Activated CD8-positive, alpha-beta T cell treated with anti-CD3 and anti-CD28 coated beads, Interleukin-2, amount 10 ng/mL, durations not matched to agents 7 days and 5 days (primary cell): ENCODE results near the gene CLEC2L. TPM values are rescaled to one million over a fixed set of nuclear protein-coding genes. Genes with fewer than 3 reads are reported as not detected.

Experiments
- ATAC-seq: fragments of 150-1000 bp; cut with Tn5 transposase; one replicate; pipeline ENCODE4 v1.10.0; 2021; ENCODE audit warnings: moderate library complexity
- CTCF ChIA-PET: fragments of 350-600 bp; sonication (Branson Sonifier 250); formaldehyde crosslinking; loops from one replicate; lab custom pipeline; 2021; ENCODE audit warnings: antibody characterized with exemption; lab: Charles Lee
- POLR2A ChIA-PET: fragments of 350-600 bp; sonication (Branson Sonifier 250); formaldehyde crosslinking; loops from one replicate; lab custom pipeline; 2021; ENCODE audit warnings: antibody characterized with exemption; lab: Charles Lee
- DNase-seq: peaks from one replicate; pipeline ENCODE4 v3.0.0-alpha.2; 2020
- H3K27ac Mint-ChIP-seq: one replicate; pipeline ENCODE4 v1.8.0; 2021; ENCODE audit warnings: mild to moderate bottlenecking, mixed read lengths
- H3K27me3 Mint-ChIP-seq: one replicate; pipeline ENCODE4 v1.8.0; 2021; ENCODE audit warnings: low read depth, mixed read lengths
- H3K36me3 Mint-ChIP-seq: one replicate; pipeline ENCODE4 v1.8.0; 2021; ENCODE audit warnings: low read depth, mixed read lengths
- H3K4me1 Mint-ChIP-seq: one replicate; pipeline ENCODE4 v1.8.0; 2021; ENCODE audit warnings: low read depth, mixed read lengths
- H3K4me3 Mint-ChIP-seq: one replicate; pipeline ENCODE4 v1.8.0; 2021; ENCODE audit warnings: mild to moderate bottlenecking, mixed read lengths
- H3K9me3 Mint-ChIP-seq: one replicate; pipeline ENCODE4 v1.8.0; 2022; ENCODE audit warnings: mixed read lengths; ENCODE audit not compliant: insufficient read depth
- total RNA-seq, 2 experiments: library from RNA; stranded (reverse); gene quantifications; one replicate each; pipeline ENCODE4 v1.2.3, GENCODE V29; 2021

The CLEC2L gene
- total RNA-seq, 2 experiments from 2014 or later: not detected

- Mint-ChIP-seq H3K4me3 (no peak overlapping the region), H3K9me3 (no peaks in the 10 kb centered on the region), H3K27me3 (no peaks in the 10 kb centered on the region), H3K36me3 (no peaks in the 10 kb centered on the region), H3K27ac (no peak overlapping the region), H3K4me1 (peaks cover 25% of the 10 kb centered on the region)
- no peak for ATAC-seq
- POLR2A ChIA-PET: no interaction called here
- CTCF ChIA-PET: interaction anchor here (0.8 to 3.7 kb wide), 3 partner anchors 18 to 419 kb away, joined by 3 to 23 read pairs (median 4); no protein-coding TSS in a partner anchor
- no peak for DNase-seq
Observed at GRCh38 chr7:139583826-139584553, 60.5 kb downstream of the CLEC2L start.

- Mint-ChIP-seq H3K4me3 (no peak overlapping the region), H3K36me3 (no peaks in the 10 kb centered on the region), H3K27ac (no peak overlapping the region), H3K27me3 (no peaks in the 10 kb centered on the region), H3K9me3 (no peaks in the 10 kb centered on the region), H3K4me1 (peaks cover 25% of the 10 kb centered on the region)
- DNase-seq (no peak), ATAC-seq (no peak)
- ChIA-PET POLR2A (no interaction called here), CTCF (interaction anchor here (0.8 to 1.5 kb wide), 3 partner anchors 17 to 32 kb away, joined by 4 to 7 read pairs (median 4); no protein-coding TSS in a partner anchor)
Observed at GRCh38 chr7:139585042-139585441, 61.6 kb downstream of the CLEC2L start.

GRCh38 chr7:139586286-139586685 lies 62.8 kb downstream of the CLEC2L start:
- DNase-seq (no peak), ATAC-seq (no peak)
- ChIA-PET CTCF (interaction anchor here (1.5 kb wide), 1 partner anchor 16 kb away, joined by 7 read pairs; no protein-coding TSS in a partner anchor), POLR2A (no interaction called here)
- Mint-ChIP-seq H3K4me3 (no peak overlapping the region), H3K9me3 (no peaks in the 10 kb centered on the region), H3K27ac (no peak overlapping the region), H3K36me3 (no peaks in the 10 kb centered on the region), H3K27me3 (no peaks in the 10 kb centered on the region), H3K4me1 (peaks cover 25% of the 10 kb centered on the region)

- ATAC-seq (no peak), DNase-seq (no peak)
- Mint-ChIP-seq H3K4me1 (peaks cover 22% of the 10 kb centered on the region), H3K36me3 (no peaks in the 10 kb centered on the region), H3K27ac (no peak overlapping the region), H3K27me3 (no peaks in the 10 kb centered on the region), H3K4me3 (no peak overlapping the region), H3K9me3 (no peaks in the 10 kb centered on the region)
- ChIA-PET CTCF (interaction anchor here (0.8 to 1.9 kb wide), 2 partner anchors 88 to 153 kb away, joined by 3 to 5 read pairs; no protein-coding TSS in a partner anchor), POLR2A (no interaction called here)
Observed at GRCh38 chr7:139587535-139587934, 64.0 kb downstream of the CLEC2L start.

- no peak overlapping the region for H3K27ac Mint-ChIP-seq
- POLR2A ChIA-PET: no interaction called here
Observed at GRCh38 chr7:139588632-139589031, 65.1 kb downstream of the CLEC2L start.

GRCh38 chr7:139589474-139589873 lies 66.0 kb downstream of the CLEC2L start:
- H3K27me3 Mint-ChIP-seq: no peaks in the 10 kb centered on the region
- no peak overlapping the region for H3K27ac Mint-ChIP-seq
- no peak for DNase-seq
- no peaks in the 10 kb centered on the region for H3K9me3 Mint-ChIP-seq
- no peak for ATAC-seq
- CTCF ChIA-PET: interaction anchor here (0.6 to 3.0 kb wide), 7 partner anchors 12 to 414 kb away, joined by 3 to 24 read pairs (median 3); no protein-coding TSS in a partner anchor
- peaks cover 2% of the 10 kb centered on the region for H3K4me1 Mint-ChIP-seq
- no peak overlapping the region for H3K4me3 Mint-ChIP-seq
- POLR2A ChIA-PET: interaction anchor here (0.5 kb wide), 1 partner anchor 22 kb away, joined by 3 read pairs; no protein-coding TSS in a partner anchor
- peaks cover 7% of the 10 kb centered on the region for H3K36me3 Mint-ChIP-seq

More at GRCh38 chr7:139588632-139589031, 65.1 kb downstream of the CLEC2L start:
- DNase-seq (no peak), ATAC-seq (no peak)
- Mint-ChIP-seq H3K4me3 (no peak overlapping the region), H3K36me3 (peaks cover 2% of the 10 kb centered on the region), H3K27me3 (no peaks in the 10 kb centered on the region), H3K9me3 (no peaks in the 10 kb centered on the region), H3K4me1 (peaks cover 11% of the 10 kb centered on the region)
- CTCF ChIA-PET: interaction anchor here (1.4 to 3.0 kb wide), 3 partner anchors 13 to 154 kb away, joined by 3 to 24 read pairs (median 5); no protein-coding TSS in a partner anchor

- ATAC-seq (no peak), DNase-seq (no peak)
- Mint-ChIP-seq H3K9me3 (no peaks in the 10 kb centered on the region), H3K27me3 (no peaks in the 10 kb centered on the region), H3K4me3 (no peak overlapping the region), H3K4me1 (no peaks in the 10 kb centered on the region), H3K36me3 (peaks cover 21% of the 10 kb centered on the region), H3K27ac (no peak overlapping the region)
- POLR2A ChIA-PET: no interaction called here
- CTCF ChIA-PET: interaction anchor here (1.3 to 1.5 kb wide), 2 partner anchors 11 to 27 kb away, joined by 4 to 9 read pairs; no protein-coding TSS in a partner anchor
Observed at GRCh38 chr7:139591550-139592195, 68.2 kb downstream of the CLEC2L start.

- Mint-ChIP-seq H3K9me3 (no peaks in the 10 kb centered on the region), H3K4me1 (no peaks in the 10 kb centered on the region), H3K27me3 (no peaks in the 10 kb centered on the region), H3K36me3 (peaks cover 21% of the 10 kb centered on the region), H3K27ac (no peak overlapping the region), H3K4me3 (no peak overlapping the region)
- POLR2A ChIA-PET: no interaction called here
- no peak for ATAC-seq
- CTCF ChIA-PET: interaction anchor here (1.3 to 1.5 kb wide), 4 partner anchors 9 to 26 kb away, joined by 3 to 10 read pairs (median 6); no protein-coding TSS in a partner anchor
- DNase-seq: no peak
Observed at GRCh38 chr7:139592801-139593461, 69.4 kb downstream of the CLEC2L start.

GRCh38 chr7:139594090-139594489 lies 70.6 kb downstream of the CLEC2L start:
- CTCF ChIA-PET: interaction anchor here (1.3 to 1.4 kb wide), 2 partner anchors 8 to 12 kb away, joined by 3 to 10 read pairs; no protein-coding TSS in a partner anchor
- Mint-ChIP-seq H3K9me3 (no peaks in the 10 kb centered on the region), H3K27ac (no peak overlapping the region), H3K27me3 (no peaks in the 10 kb centered on the region), H3K4me3 (no peak overlapping the region), H3K4me1 (no peaks in the 10 kb centered on the region), H3K36me3 (peaks cover 21% of the 10 kb centered on the region)
- POLR2A ChIA-PET: no interaction called here
- DNase-seq: no peak
- ATAC-seq: no peak
